AG04449 (cell line): Measurements from ENCODE around the gene CYLD.

Experiments used
- CTCF ChIA-PET: fragments of 350-600 bp; formaldehyde crosslinking; extraction: SDS; loops from one replicate; lab custom pipeline; 2021; ENCODE audit warnings: antibody characterized with exemption; lab: Yijun Ruan, JAX
- POLR2A ChIA-PET: fragments of 400-600, 350-600 bp; formaldehyde crosslinking; extraction: SDS; loops from one replicate; lab custom pipeline; 2020; ENCODE audit warnings: antibody characterized with exemption, inconsistent platforms; lab: Yijun Ruan, JAX
- DNase-seq: peaks from one replicate; pipeline ENCODE4 v3.0.0-alpha.2; 2010; ENCODE audit warnings: low read depth, low spot score
- H3K4me3 ChIP-seq: 2 replicates; pipeline ENCODE4 v1.5.1; 2011; ENCODE audit warnings: low read depth, mild to moderate bottlenecking, control low read depth, low read length
- CTCF ChIP-seq: IDR thresholded peaks from one replicate; pipeline ENCODE4 v1.5.1; 2011; ENCODE audit warnings: mild to moderate bottlenecking, moderate library complexity, low read length, control low read depth, inconsistent platforms; ENCODE audit not compliant: insufficient read depth; ENCODE audit errors: missing control alignments

CYLD gene

GRCh38 chr16:50741781-50742575, at the start of gene CYLD:
Gene CYLD, plus strand, starts transcription at chr16:50742086. Its CDS starts 7,613 bp downstream, at chr16:50749699.
- ChIA-PET CTCF (interaction anchor here (0.7 to 0.9 kb wide), 2 partner anchors 76 to 372 kb away, joined by 3 to 4 read pairs; no protein-coding TSS in a partner anchor), POLR2A (interaction anchor here (0.8 kb wide), 1 partner anchor 54 kb away, joined by 3 read pairs; no protein-coding TSS in a partner anchor)
- TF ChIP-seq CTCF, result no peak
- peak; percentile 96 for DNase-seq
- H3K4me3 ChIP-seq, result peak within 1 kb of the TSS; percentile 76

GRCh38 chr16:50692644-50692998, 49.3 kb upstream of the CYLD start:
- H3K4me3 ChIP-seq, result no peak overlapping the region
- POLR2A ChIA-PET, result no interaction called here
- DNase-seq, result no peak
- CTCF ChIA-PET, result no interaction called here
- no peak for TF ChIP-seq CTCF

- CTCF ChIA-PET, result interaction anchor here (1.3 kb wide), 1 partner anchor 28 kb away, joined by 3 read pairs; no protein-coding TSS in a partner anchor
- POLR2A ChIA-PET, result no interaction called here
- TF ChIP-seq CTCF, result no peak
- DNase-seq, result no peak
- peak within 1 kb of the TSS; percentile 20 for H3K4me3 ChIP-seq
Observed at GRCh38 chr16:50692999-50693781, 48.7 kb upstream of the CYLD start, which contains the start of gene NOD2. Gene NOD2, plus strand, starts transcription at chr16:50693606. Its CDS starts 5,890 bp downstream, at chr16:50699496.

GRCh38 chr16:50694206-50694605, 47.7 kb upstream of the CYLD start:
- ChIA-PET POLR2A (no interaction called here), CTCF (interaction anchor here (0.7 to 1.3 kb wide), 2 partner anchors 29 to 265 kb away, joined by 3 to 4 read pairs; no protein-coding TSS in a partner anchor)
- no peak for TF ChIP-seq CTCF
- DNase-seq, result no peak
- H3K4me3 ChIP-seq, result no peak overlapping the region

- TF ChIP-seq CTCF, result no peak
- ChIA-PET CTCF (interaction anchor here (0.7 to 1.3 kb wide), 4 partner anchors 18 to 144 kb away, joined by 3 read pairs; no protein-coding TSS in a partner anchor), POLR2A (no interaction called here)
- no peak overlapping the region for H3K4me3 ChIP-seq
- DNase-seq, result no peak
Observed at GRCh38 chr16:50695017-50696000, 46.6 kb upstream of the CYLD start.
